ENCODE data around the gene UNKL.
A peak's percentile ranks its signal among the peaks of the same experiment; 100 is the strongest.
"Not testable (repeated sequence)": the region's sequence is repeated elsewhere in the genome, so short reads cannot be mapped to it uniquely, and the experiment has no call there.

The UNKL gene

DNA sequence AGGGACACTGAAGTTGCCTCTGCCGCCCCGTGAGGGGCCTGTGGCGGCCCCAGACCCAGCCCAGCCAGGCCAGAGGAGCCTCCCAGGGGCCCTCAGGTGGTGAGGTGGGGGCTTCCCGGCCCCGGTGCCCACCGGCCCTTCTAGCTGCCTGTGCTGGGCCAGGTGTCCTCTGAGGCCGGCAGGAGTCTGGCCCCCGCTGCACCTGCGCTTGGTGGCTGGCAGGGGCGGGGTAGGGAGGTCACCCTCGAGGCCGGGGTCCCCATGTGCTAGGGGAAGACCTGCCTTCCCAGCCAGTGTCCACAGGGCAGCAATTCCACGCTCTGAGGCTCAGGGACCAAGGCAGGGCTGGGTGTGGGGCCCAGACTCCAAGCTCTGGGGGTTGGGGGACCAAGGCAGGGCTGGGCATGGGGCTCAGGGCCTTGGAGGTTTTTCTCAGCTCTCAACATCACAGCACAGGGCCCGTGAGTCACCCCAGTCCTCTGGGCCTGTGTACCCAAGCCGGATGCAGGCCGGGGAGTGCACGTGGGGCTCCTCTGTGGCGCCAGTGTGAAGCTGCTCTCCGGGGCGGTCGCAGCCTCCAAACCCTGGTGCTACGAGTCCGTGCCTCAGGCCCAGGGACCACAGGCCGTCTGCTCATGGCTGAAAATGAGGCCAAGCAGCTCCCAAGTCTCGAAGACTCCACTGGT, 31.2 kb upstream of the UNKL start:
- FAIRE-seq (no peak), DNase-seq (ENCODE audit: low spot score) (no peak)

GRCh38 chr16:1444730-1445517, 30.4 kb upstream of the UNKL start:
- no peak for FAIRE-seq
- no peak for DNase-seq (ENCODE audit: low spot score)

DNA sequence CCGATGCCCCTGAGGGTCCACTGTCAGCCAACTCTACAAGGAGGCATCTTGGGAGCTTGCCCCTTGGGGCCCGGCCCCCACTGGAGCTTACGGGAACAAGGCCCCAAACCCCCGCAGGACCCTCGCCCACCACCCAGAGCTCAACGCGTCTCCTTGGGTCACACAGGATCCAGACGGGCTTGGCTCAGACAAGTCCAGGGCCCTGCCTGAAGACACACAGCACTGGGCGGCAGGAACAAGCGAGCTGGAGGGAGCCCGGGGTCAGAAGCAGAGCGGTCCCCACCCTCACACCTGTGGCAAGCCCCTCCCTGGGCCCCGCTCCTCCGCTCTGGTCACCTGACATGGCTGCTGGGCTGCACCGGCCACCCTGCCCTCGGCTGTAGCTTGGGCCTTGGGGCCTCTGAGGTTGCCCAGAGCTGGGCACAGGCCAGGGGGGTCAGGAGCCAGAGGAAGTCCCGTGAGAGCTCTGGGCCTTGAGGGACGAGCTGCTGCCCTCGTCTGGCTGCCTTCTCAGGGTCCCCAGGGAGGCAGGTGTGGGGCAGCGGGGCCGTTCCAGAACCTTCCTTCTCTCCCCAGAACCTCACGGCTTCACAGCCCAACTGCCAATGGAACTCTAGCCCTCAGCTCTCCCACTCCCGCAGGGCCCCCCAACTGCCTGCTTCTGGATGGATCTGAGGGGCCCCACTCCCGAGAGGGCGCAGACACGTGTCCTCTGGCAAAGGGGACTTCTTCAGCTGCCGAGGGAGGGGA, 29.7 kb upstream of the UNKL start, which contains the start of gene CCDC154:
TSS of gene CCDC154 (minus strand) at position 577 of the 750 bp plus-strand sequence. CDS start at position 343, 234 bp downstream.
- no peak for DNase-seq (ENCODE audit: low spot score)
- FAIRE-seq = peak; percentile 30

GRCh38 chr16:1443403-1443973, 29.0 kb upstream of the UNKL start:
- DNase-seq (ENCODE audit: low spot score) (no peak), FAIRE-seq (no peak)

DNA sequence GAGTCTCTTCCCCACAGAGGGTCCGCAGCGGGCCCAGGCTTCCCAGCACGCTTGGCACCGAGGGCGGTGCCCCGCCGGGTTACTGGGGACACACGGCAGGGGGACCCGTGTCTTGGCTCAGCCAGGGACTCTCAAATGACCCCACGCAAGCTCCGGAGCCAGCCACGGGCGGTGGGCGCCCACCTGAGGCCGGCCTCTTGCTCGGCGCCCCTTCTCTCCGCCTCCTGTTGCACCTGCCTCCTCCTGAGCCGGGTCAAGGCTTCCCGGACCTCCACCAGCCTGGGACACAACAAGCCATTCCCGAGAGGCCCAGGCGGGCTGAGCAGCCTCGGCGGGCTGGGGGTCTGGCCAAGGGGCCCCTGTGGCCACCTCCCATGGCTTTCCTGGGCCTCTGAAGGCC, 28.2 kb upstream of the UNKL start:
- no peak for FAIRE-seq
- DNase-seq (ENCODE audit: low spot score) = no peak

GRCh38 chr16:1441391-1441829, 26.9 kb upstream of the UNKL start:
- no peak for DNase-seq (ENCODE audit: low spot score)
- FAIRE-seq = no peak

- not testable (repeated sequence) for DNase-seq (ENCODE audit: low spot score); FAIRE-seq
Observed at GRCh38 chr16:1439699-1440074, 25.2 kb upstream of the UNKL start.

DNA sequence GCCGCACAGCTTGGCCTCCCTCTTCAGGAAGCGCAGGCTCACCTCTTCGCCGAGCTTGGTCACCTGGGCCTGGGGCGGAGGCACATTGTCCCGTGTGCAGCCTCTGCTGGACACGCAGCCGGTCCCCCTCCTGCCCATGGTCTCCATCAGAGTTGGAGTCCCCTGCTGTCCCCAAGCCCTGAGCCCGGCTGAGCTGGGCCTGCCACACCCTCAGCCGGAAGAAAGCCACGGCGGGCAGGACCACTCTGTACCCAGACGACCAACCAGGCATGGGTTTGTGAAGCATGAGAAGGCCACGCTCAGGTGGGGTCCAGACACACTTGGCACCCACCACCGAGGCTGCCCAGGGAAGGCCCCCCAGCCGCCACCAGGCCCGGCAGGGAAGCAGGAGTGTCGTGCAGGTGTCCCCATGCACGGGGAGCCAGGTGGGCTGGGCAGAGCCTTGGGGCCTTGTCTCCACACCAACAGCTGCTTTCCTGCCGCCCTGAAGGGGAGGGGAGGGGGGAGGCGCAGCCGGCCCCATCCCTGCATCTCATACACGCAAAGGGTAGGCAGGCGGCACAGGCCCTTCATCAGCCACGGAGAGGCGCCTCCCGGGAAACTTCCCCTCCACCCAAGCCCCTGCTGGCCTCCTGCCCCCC, 24.7 kb upstream of the UNKL start:
- FAIRE-seq (no peak), DNase-seq (ENCODE audit: low spot score) (no peak)

- DNase-seq (ENCODE audit: low spot score) = no peak
- FAIRE-seq = no peak
Observed at GRCh38 chr16:1438229-1439057, 23.9 kb upstream of the UNKL start.

DNA sequence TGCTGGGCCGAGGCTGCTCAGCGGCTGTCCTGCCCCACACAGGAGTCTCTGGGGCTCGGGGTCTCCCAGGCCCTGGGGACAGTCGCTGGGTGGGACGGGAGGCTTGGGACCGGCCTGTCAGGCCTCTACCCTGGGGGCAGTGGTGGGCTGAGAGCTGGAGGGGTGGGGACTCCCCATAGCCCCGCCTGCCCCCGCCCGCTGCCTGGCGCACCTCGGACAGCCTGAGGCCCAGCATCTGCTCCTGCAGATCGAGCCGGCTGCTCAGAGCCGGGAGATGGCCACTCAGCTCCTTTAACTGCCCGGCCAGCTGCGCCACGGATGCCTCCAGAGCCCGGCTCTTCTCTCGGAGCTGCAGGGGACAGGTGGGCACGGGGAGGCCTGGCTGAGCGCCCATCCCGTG, 23.1 kb upstream of the UNKL start:
- DNase-seq (ENCODE audit: low spot score) = no peak
- no peak for FAIRE-seq

DNA sequence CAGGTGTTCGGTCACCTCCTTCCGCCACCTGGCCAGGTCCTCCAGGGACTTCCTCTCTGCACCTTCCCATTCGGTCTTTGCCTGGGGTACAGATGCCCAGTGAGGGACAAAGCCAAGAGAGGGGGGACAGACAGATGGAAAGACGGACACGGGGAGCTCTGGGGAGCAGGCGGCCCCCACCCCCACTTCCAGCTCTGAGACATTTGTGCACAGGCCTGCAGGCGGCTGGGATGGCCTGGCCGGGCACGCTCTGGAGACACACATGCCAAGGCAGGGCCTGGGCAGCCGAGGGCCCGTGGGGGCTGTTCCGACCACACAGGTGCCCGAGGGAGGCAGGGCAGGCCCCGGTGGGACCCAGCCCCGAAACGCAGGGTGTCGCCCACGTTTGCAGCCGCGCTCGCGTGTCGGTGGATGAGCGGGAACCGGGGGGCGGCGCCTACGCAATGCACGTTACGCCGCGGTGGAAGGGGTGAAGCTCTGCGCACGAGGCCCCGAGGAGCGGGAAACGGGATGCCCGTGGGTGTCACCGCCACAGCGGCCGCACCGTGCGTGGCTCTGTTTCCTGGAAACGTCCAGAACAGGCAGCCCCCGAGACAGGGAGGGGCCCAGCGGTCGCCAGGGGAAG, 22.3 kb upstream of the UNKL start:
- DNase-seq (ENCODE audit: low spot score) (no peak), FAIRE-seq (no peak)

GRCh38 chr16:1435921-1436697, 21.6 kb upstream of the UNKL start:
- FAIRE-seq (no peak), DNase-seq (ENCODE audit: low spot score) (no peak)

GRCh38 chr16:1434644-1435592, 20.4 kb upstream of the UNKL start:
- no peak for DNase-seq (ENCODE audit: low spot score)
- no peak for FAIRE-seq

DNA sequence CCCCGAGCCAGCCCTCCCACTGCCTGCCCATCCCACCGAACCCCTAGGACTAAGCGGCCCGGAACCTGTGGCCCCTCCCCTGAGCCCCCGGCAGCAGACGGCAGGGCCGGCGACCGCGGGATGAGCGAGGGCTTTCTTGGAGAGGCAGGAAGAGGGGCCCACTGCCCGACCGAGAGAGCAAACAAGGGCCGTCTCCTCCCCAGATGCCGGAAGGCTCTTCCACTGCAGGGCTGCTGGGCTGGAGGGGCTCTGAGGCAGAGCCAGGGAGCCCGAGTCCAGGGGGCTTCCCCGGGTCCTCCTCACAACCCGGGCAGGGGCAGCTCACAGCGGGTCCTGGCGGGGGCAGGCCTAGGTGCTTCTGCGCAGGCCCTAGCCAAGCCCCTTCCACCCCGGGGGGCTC, 19.3 kb upstream of the UNKL start:
- DNase-seq (ENCODE audit: low spot score) = no peak
- FAIRE-seq = no peak

- no peak for FAIRE-seq
- DNase-seq (ENCODE audit: low spot score) = no peak
Observed at GRCh38 chr16:1433263-1433560, 18.7 kb upstream of the UNKL start.

GRCh38 chr16:1432388-1433262, 18.1 kb upstream of the UNKL start:
- FAIRE-seq = no peak

More at GRCh38 chr16:1432388-1433262, 18.1 kb upstream of the UNKL start:
- DNase-seq (ENCODE audit: low spot score) = no peak
